GM23248 (cell line): ENCODE data around the gene GRAP2.

Source experiments
- EZH2 ChIP-seq: fragments of 200-600 bp; sonication (generic); IDR thresholded peaks from 2 replicates; pipeline ENCODE4 v1.6.1; 2018; ENCODE audit warnings: antibody characterized with exemption, mild to moderate bottlenecking; ENCODE audit not compliant: insufficient read depth, poor library complexity, severe bottlenecking
- EZH2phosphoT487 ChIP-seq: fragments of 200-600 bp; sonication (generic); IDR thresholded peaks from 2 replicates; pipeline ENCODE4 v1.6.1; 2018; ENCODE audit warnings: antibody characterized with exemption, moderate library complexity, mild to moderate bottlenecking, low read depth; ENCODE audit not compliant: insufficient read depth

GRCh38 chr22:39985383-39986035 lies 84.6 kb downstream of the GRAP2 start:
- TF ChIP-seq EZH2 (no peak), EZH2phosphoT487 (no peak)
